Vagina (tissue), 2 donors: ENCODE measurements around the gene ZNF263.
A peak's percentile ranks its signal among the peaks of the same experiment; 100 is the strongest.

Experiments
- POLR2A ChIP-seq, 2 donors: fragments of 450-650 bp; IDR thresholded peaks; one replicate each; pipeline ENCODE4 v1.6.1; 2017; ENCODE audit warnings: antibody characterized with exemption in 2 of 2, mild to moderate bottlenecking in 2 of 2, moderate library complexity in 2 of 2
- TF ChIP-seq, protein P1 (sequence below), 3 experiments: fragments of 450-650 bp in 2 of 3; fragments of 200-600 bp in 1 of 3; sonication (generic) in 1 of 3; IDR thresholded peaks; one replicate each; pipeline ENCODE4 v1.5.1; 2017 to 2019; ENCODE audit warnings: antibody characterized with exemption in 3 of 3, mild to moderate bottlenecking in 2 of 3, moderate library complexity in 2 of 3

DNA sequence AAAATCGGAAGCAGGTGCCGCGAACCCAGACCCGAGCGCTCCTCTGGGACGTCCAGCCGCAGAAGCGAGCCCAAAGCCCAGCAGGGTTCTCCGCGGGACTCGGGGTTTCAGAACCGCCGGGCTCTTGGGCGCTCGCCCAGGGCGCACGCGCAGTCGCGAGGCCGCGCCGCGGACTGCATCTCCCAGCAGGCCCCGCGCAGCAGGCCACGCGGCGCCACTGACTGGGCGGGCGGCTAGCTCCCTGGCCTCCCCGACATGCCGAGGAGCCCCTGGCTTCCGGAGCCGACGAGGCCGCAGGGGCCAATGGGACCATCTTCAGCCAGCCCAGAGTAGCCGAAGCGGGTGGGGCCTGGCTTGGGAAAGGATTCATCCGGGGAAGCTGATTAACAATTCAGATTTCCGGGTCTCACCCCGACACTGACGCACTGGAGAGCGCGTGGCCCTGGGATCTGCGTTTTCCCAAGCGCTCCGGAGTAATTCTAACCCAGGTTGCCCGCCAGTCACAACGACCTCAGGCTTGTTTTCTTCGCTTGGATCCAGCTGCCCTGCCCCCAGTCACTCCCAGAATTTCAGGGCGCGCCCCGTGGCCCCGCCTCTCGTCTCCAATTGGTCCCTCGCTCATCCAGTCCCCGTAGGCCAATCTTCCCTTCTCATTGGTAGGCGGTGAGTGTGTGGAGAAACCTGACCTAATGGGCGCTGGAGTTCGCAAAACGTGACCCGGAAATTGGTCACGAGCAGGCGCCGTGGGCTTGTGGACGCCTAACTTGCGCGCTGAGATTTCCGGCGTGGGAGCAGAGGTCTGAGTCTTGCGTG lies at the start of gene ZNF263:
- TF ChIP-seq, protein P1, sequence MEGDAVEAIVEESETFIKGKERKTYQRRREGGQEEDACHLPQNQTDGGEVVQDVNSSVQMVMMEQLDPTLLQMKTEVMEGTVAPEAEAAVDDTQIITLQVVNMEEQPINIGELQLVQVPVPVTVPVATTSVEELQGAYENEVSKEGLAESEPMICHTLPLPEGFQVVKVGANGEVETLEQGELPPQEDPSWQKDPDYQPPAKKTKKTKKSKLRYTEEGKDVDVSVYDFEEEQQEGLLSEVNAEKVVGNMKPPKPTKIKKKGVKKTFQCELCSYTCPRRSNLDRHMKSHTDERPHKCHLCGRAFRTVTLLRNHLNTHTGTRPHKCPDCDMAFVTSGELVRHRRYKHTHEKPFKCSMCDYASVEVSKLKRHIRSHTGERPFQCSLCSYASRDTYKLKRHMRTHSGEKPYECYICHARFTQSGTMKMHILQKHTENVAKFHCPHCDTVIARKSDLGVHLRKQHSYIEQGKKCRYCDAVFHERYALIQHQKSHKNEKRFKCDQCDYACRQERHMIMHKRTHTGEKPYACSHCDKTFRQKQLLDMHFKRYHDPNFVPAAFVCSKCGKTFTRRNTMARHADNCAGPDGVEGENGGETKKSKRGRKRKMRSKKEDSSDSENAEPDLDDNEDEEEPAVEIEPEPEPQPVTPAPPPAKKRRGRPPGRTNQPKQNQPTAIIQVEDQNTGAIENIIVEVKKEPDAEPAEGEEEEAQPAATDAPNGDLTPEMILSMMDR (IDR thresholded peaks at IDR 0.05): no peak
- peak in 1 of 2 donors; percentile 23 for TF ChIP-seq POLR2A (IDR thresholded peaks at IDR 0.05)
